CD4-positive, alpha-beta memory T cell (primary cell): ENCODE data around the gene ZNF689. TPM values are rescaled to one million over a fixed set of nuclear protein-coding genes. Genes with fewer than 3 reads are reported as not detected.

ENCODE experiments used
- CTCF ChIA-PET: fragments of 350-600 bp; sonication (Branson Sonifier 250); formaldehyde crosslinking; loops from one replicate; lab custom pipeline; 2021; ENCODE audit warnings: inconsistent platforms; ENCODE audit not compliant: partially characterized antibody; lab: Charles Lee
- POLR2A ChIA-PET: fragments of 350-600 bp; sonication (Branson Sonifier 250); formaldehyde crosslinking; loops from one replicate; lab custom pipeline; 2021; ENCODE audit not compliant: partially characterized antibody; lab: Charles Lee
- DNase-seq, 5 donors: peaks; one replicate each; pipeline versions ENCODE4 v3.0.0 to v3.0.0-alpha.2; 2020 to 2022; ENCODE audit warnings: mixed read lengths in 1 of 5
- H3K27ac ChIP-seq: one replicate; pipeline ENCODE4 v1.7.0; 2013; ENCODE audit warnings: low read depth, low read length
- H3K27me3 ChIP-seq: 2 replicates; pipeline ENCODE4 v1.7.0; 2013; ENCODE audit warnings: mild to moderate bottlenecking, low read length, moderate library complexity; ENCODE audit not compliant: insufficient read depth
- H3K36me3 ChIP-seq: 2 replicates; pipeline ENCODE4 v1.7.0; 2013; ENCODE audit warnings: mild to moderate bottlenecking, low read length, moderate library complexity; ENCODE audit not compliant: insufficient read depth
- H3K4me1 ChIP-seq: 2 replicates; pipeline ENCODE4 v1.7.0; 2013; ENCODE audit warnings: mild to moderate bottlenecking, low read length, moderate library complexity; ENCODE audit not compliant: insufficient read depth
- H3K4me3 ChIP-seq, 2 donors: one replicate each; pipeline ENCODE4 v1.7.0; 2013; ENCODE audit warnings: low read length in 2 of 2, mild to moderate bottlenecking in 1 of 2
- H3K9me3 ChIP-seq, 2 donors: one replicate each; pipeline ENCODE4 v1.7.0; 2013; ENCODE audit warnings: low read length in 2 of 2, control low read depth in 1 of 2; ENCODE audit not compliant: control insufficient read depth in 1 of 2
- H3K27ac Mint-ChIP-seq, 7 donors: one replicate each; pipeline ENCODE4 v1.8.0; 2020 to 2021; ENCODE audit warnings: mixed read lengths in 7 of 7, mild to moderate bottlenecking in 6 of 7, inconsistent platforms in 3 of 7, moderate library complexity in 3 of 7
- H3K27me3 Mint-ChIP-seq, 2 donors: one replicate each; pipeline ENCODE4 v1.8.0; 2020 to 2021; ENCODE audit warnings: mixed read lengths in 2 of 2
- H3K36me3 Mint-ChIP-seq, 2 donors: one replicate each; pipeline ENCODE4 v1.8.0; 2020 to 2021; ENCODE audit warnings: mixed read lengths in 2 of 2, inconsistent platforms in 1 of 2, mild to moderate bottlenecking in 1 of 2
- H3K4me1 Mint-ChIP-seq, 4 donors: one replicate each; pipeline ENCODE4 v1.8.0; 2020 to 2021; ENCODE audit warnings: mixed read lengths in 4 of 4, mild to moderate bottlenecking in 1 of 4
- H3K4me3 Mint-ChIP-seq, 8 donors: one replicate each; pipeline ENCODE4 v1.8.0; 2020 to 2021; ENCODE audit warnings: mixed read lengths in 8 of 8, mild to moderate bottlenecking in 7 of 8, moderate library complexity in 6 of 8, inconsistent platforms in 3 of 8
- H3K9me3 Mint-ChIP-seq, 8 donors: one replicate each; pipeline ENCODE4 v1.8.0; 2020 to 2021; ENCODE audit warnings: mixed read lengths in 8 of 8, mild to moderate bottlenecking in 5 of 8, inconsistent platforms in 3 of 8, moderate library complexity in 1 of 8
- intact Hi-C: fragments of 100-400 bp; cut with micrococcal nuclease; formaldehyde crosslinking; loops from one replicate; pipeline ENCODE4 v1.15.1; 2023
- polyA plus RNA-seq, 2 donors: library from polyadenylated mRNA; unstranded; fragments of 300-500 nt; fragmentation: Illumina TruSeq; gene quantifications; one replicate each; pipeline ENCODE4 v1.2.3, GENCODE V29; 2021
- total RNA-seq, 2 experiments: library from RNA; stranded (reverse); gene quantifications; one replicate each; pipeline ENCODE4 v1.2.3, GENCODE V29; 2021

ZNF689 gene
- 10 to 100 TPM; 13.1 to 14.5 TPM for total RNA-seq
- 10 to 100 TPM; 11.9 to 13.5 TPM for polyA plus RNA-seq

- H3K4me1 Mint-ChIP-seq, result peaks cover 10 to 18% (median 13%) of the 10 kb centered on the region in 4 donors
- H3K9me3 Mint-ChIP-seq, result no peaks in the 10 kb centered on the region
- Histone ChIP-seq H3K9me3 (no peaks in the 10 kb centered on the region), H3K4me3 (peak within 1 kb of the TSS; percentile 71 to 99), H3K27ac (peak within 1 kb of the TSS; percentile 97), H3K27me3 (no peaks in the 10 kb centered on the region), H3K4me1 (peaks cover 21% of the 10 kb centered on the region), H3K36me3 (peaks cover 14% of the 10 kb centered on the region)
- peak within 1 kb of the TSS; percentile 85 to 96 (median 94) for H3K4me3 Mint-ChIP-seq
- H3K27ac Mint-ChIP-seq, result peak within 1 kb of the TSS; percentile 93 to 98 (median 96)
- CTCF ChIA-PET, result interaction anchor here (0.6 to 5.0 kb wide), 9 partner anchors 11 to 200 kb away, joined by 3 to 34 read pairs (median 5); partner anchors contain the start of genes DCTPP1, PRR14 and ZNF785
- H3K27me3 Mint-ChIP-seq, result no peaks in the 10 kb centered on the region
- DNase-seq, result peak; percentile 92 to 98 (median 95)
- H3K36me3 Mint-ChIP-seq, result peaks cover 13 to 24% of the 10 kb centered on the region in 2 donors
- intact Hi-C loops, result loop anchor here (1.0 kb wide), 5 partner anchors 18 to 48 kb away; partner anchors contain the start of genes FBRS, PRR14 and ZNF785
- POLR2A ChIA-PET, result interaction anchor here (0.5 to 4.2 kb wide), 33 partner anchors 10 to 426 kb away, joined by 3 to 38 read pairs (median 5); partner anchors contain the start of genes CORO1A, DCTPP1, FBRS and ITGAL
Measured at GRCh38 chr16:30609926-30610839, at the start of gene ZNF689. ZNF689 (minus strand) TSS chr16:30610389; CDS start chr16:30610041, 348 bp downstream.

GRCh38 chr16:30658731-30659506 lies 48.7 kb upstream of the ZNF689 start:
- peaks cover 50% of the 10 kb centered on the region for H3K36me3 ChIP-seq
- H3K9me3 Mint-ChIP-seq, result peaks cover 0 to 7% (median 0%) of the 10 kb centered on the region in 8 donors
- H3K27me3 Mint-ChIP-seq, result no peaks in the 10 kb centered on the region
- peak in 1 of 5 donors; percentile 97 for DNase-seq
- peak overlapping the region; percentile 98 to 100 (median 100) for H3K27ac Mint-ChIP-seq
- no peaks in the 10 kb centered on the region for H3K9me3 ChIP-seq
- H3K27me3 ChIP-seq, result no peaks in the 10 kb centered on the region
- ChIA-PET POLR2A (interaction anchor here (0.6 to 4.2 kb wide), 51 partner anchors 9 to 993 kb away, joined by 3 to 154 read pairs (median 5); partner anchors contain the start of genes ALDOA, ARMC5, CORO1A and DCTPP1), CTCF (interaction anchor here (0.6 to 4.7 kb wide), 16 partner anchors 9 to 593 kb away, joined by 3 to 47 read pairs (median 4); partner anchors contain the start of genes ALDOA, DCTPP1 and PRR14)
- peak overlapping the region; percentile 99 for H3K27ac ChIP-seq
- peaks cover 40 to 59% of the 10 kb centered on the region in 2 donors for H3K36me3 Mint-ChIP-seq
- H3K4me3 ChIP-seq, result peak overlapping the region; percentile 62 to 70
- H3K4me3 Mint-ChIP-seq, result peak overlapping the region; percentile 92 to 99 (median 96)
- H3K4me1 Mint-ChIP-seq, result peaks cover 31 to 60% (median 47%) of the 10 kb centered on the region in 4 donors
- intact Hi-C loops, result loop anchor here (1.0 to 5.0 kb wide), 15 partner anchors 9 to 800 kb away; partner anchors contain the start of genes ARMC5, CFAP119, DCTPP1 and PHKG2
- H3K4me1 ChIP-seq, result peaks cover 51% of the 10 kb centered on the region

- H3K4me1 ChIP-seq, result peaks cover 43% of the 10 kb centered on the region
- H3K4me3 Mint-ChIP-seq, result peak within 1 kb of the TSS; percentile 92 to 99 (median 96)
- CTCF ChIA-PET, result interaction anchor here (0.6 to 4.7 kb wide), 16 partner anchors 8 to 593 kb away, joined by 3 to 47 read pairs (median 4); partner anchors contain the start of genes ALDOA, DCTPP1 and PRR14
- POLR2A ChIA-PET, result interaction anchor here (0.6 to 4.2 kb wide), 48 partner anchors 8 to 992 kb away, joined by 3 to 154 read pairs (median 5); partner anchors contain the start of genes ALDOA, ARMC5, CORO1A and DCTPP1
- H3K27ac Mint-ChIP-seq, result peak within 1 kb of the TSS; percentile 98 to 100 (median 100)
- H3K27ac ChIP-seq, result peak within 1 kb of the TSS; percentile 99
- intact Hi-C loops, result loop anchor here (1.0 to 5.0 kb wide), 15 partner anchors 8 to 801 kb away; partner anchors contain the start of genes ARMC5, CFAP119, DCTPP1 and PHKG2
- DNase-seq, result peak; percentile 100
- no peaks in the 10 kb centered on the region for H3K9me3 ChIP-seq
- peaks cover 33 to 54% of the 10 kb centered on the region in 2 donors for H3K36me3 Mint-ChIP-seq
- peaks cover 25 to 52% (median 39%) of the 10 kb centered on the region in 4 donors for H3K4me1 Mint-ChIP-seq
- H3K27me3 Mint-ChIP-seq, result no peaks in the 10 kb centered on the region
- H3K4me3 ChIP-seq, result peak within 1 kb of the TSS; percentile 70 to 93
- no peaks in the 10 kb centered on the region for H3K27me3 ChIP-seq
- peaks cover 0 to 7% (median 0%) of the 10 kb centered on the region in 8 donors for H3K9me3 Mint-ChIP-seq
- peaks cover 47% of the 10 kb centered on the region for H3K36me3 ChIP-seq
Measured at GRCh38 chr16:30657866-30658730, 47.9 kb upstream of the ZNF689 start, which contains the start of gene FBRS. FBRS (plus strand) TSS chr16:30658431; CDS start chr16:30659519, 1,088 bp downstream.

DNA sequence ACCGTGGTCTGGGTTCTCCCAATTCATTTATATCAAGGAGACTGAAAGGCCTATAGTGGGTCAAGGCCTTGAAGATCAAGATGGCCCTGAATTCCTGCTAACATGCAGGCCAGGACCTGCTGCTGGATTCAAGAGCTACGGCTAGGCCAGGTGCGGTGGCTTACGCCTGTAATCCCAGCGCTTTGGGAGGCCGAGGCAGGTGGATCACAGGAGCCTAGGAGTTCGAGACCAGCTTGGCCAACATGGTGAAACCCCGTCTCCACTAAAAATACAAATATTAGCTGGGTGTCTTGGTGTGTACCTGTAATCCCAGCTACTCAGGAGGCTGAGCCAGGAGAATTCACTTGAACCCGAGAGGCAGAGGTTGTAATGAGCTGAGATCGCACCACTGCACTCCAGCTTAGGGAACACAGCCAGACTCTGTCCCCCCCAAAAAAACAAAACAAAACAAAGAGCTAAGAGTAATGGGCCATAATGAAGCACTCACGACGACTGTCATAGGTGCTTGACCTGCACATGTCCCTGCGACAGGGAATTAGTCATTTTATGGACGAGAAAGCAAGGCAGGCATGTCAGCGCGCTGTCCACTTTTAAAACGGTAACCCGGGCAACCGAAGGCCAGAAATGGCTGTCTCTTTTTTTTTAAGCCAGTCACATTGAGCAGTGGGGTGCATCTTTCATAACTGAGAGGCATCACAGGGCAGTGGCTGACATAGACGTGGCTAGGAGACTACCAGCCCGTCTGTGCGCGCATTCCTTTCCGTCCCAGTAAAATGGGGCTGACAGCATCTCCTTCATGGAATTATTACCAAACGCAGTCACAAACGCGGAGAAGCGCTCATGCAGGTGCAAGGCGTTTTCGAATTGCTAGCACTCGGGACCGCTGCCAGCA lies 47.0 kb upstream of the ZNF689 start:
- no peaks in the 10 kb centered on the region for H3K27me3 Mint-ChIP-seq
- peak overlapping the region; percentile 78 for H3K27ac ChIP-seq
- no peaks in the 10 kb centered on the region for H3K9me3 ChIP-seq
- H3K36me3 ChIP-seq, result peaks cover 47% of the 10 kb centered on the region
- intact Hi-C loops, result loop anchor here (5.0 kb wide), 2 partner anchors 90 to 155 kb away; partner anchors contain the start of gene PHKG2
- POLR2A ChIA-PET, result interaction anchor here (0.7 to 2.9 kb wide), 7 partner anchors 24 to 592 kb away, joined by 3 to 25 read pairs (median 5); partner anchors contain the start of genes ALDOA, DCTPP1, SEPTIN1 and ZNF771
- peaks cover 32 to 55% of the 10 kb centered on the region in 2 donors for H3K36me3 Mint-ChIP-seq
- H3K27ac Mint-ChIP-seq, result peak overlapping the region; percentile 93 to 98 (median 94)
- peak overlapping the region; percentile 78 to 84 (median 82) for H3K4me3 Mint-ChIP-seq
- DNase-seq, result peak in 1 of 5 donors; percentile 12
- H3K27me3 ChIP-seq, result no peaks in the 10 kb centered on the region
- peak overlapping the region; percentile 38 to 54 for H3K4me3 ChIP-seq
- peaks cover 0 to 7% (median 0%) of the 10 kb centered on the region in 8 donors for H3K9me3 Mint-ChIP-seq
- H3K4me1 ChIP-seq, result peaks cover 39% of the 10 kb centered on the region
- CTCF ChIA-PET, result interaction anchor here (1.0 kb wide), 1 partner anchor 37 kb away, joined by 4 read pairs; no protein-coding TSS in a partner anchor
- H3K4me1 Mint-ChIP-seq, result peaks cover 26 to 56% (median 39%) of the 10 kb centered on the region in 4 donors

DNA sequence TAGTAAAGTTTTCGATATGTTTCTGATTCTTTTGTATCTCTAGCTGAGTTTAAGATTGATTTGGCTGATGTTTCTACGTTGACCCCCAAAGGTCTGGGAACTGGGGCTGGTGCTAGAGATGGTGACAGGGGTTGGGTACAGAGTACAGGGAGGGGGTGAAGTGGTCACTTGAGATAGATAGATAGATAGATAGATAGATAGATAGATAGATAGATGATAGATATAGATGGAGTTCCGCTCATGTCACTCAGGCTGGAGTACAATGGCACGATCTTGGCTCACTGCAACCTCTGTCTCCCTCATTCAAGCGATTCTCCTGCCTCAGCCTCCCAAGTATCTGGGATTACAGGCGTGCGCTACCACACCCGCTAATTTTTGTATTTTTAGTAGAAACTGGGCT lies 46.2 kb upstream of the ZNF689 start:
- peak overlapping the region; percentile 53 to 96 (median 89) for H3K27ac Mint-ChIP-seq
- no peak for DNase-seq
- peaks cover 25 to 53% of the 10 kb centered on the region in 2 donors for H3K36me3 Mint-ChIP-seq
- no peaks in the 10 kb centered on the region for H3K9me3 ChIP-seq
- H3K4me1 ChIP-seq, result peaks cover 36% of the 10 kb centered on the region
- H3K9me3 Mint-ChIP-seq, result peaks cover 0 to 7% (median 0%) of the 10 kb centered on the region in 8 donors
- CTCF ChIA-PET, result interaction anchor here (1.0 to 1.1 kb wide), 2 partner anchors 28 to 38 kb away, joined by 3 to 4 read pairs; no protein-coding TSS in a partner anchor
- peak overlapping the region; percentile 78 for H3K27ac ChIP-seq
- peak overlapping the region in 5 of 8 donors; percentile 17 to 67 (median 38) for H3K4me3 Mint-ChIP-seq
- intact Hi-C loops, result loop anchor here (5.0 kb wide), 2 partner anchors 91 to 156 kb away; partner anchors contain the start of gene PHKG2
- no peaks in the 10 kb centered on the region for H3K27me3 ChIP-seq
- no peak overlapping the region for H3K4me3 ChIP-seq
- POLR2A ChIA-PET, result interaction anchor here (1.1 kb wide), 1 partner anchor 227 kb away, joined by 3 read pairs; the partner anchor contains the start of gene DCTPP1
- no peaks in the 10 kb centered on the region for H3K27me3 Mint-ChIP-seq
- peaks cover 24 to 55% (median 37%) of the 10 kb centered on the region in 4 donors for H3K4me1 Mint-ChIP-seq
- H3K36me3 ChIP-seq, result peaks cover 40% of the 10 kb centered on the region
